CD8-positive, alpha-beta memory T cell (primary cell): ENCODE data around the gene SLCO2A1. TPM values are rescaled to one million over a fixed set of nuclear protein-coding genes. Genes with fewer than 3 reads are reported as not detected.

ENCODE experiments used
- CTCF ChIA-PET: fragments of 350-600 bp; sonication (Branson Sonifier 250); formaldehyde crosslinking; loops from one replicate; lab custom pipeline; 2021; ENCODE audit warnings: antibody characterized with exemption; lab: Charles Lee
- POLR2A ChIA-PET: fragments of 350-600 bp; sonication (Branson Sonifier 250); formaldehyde crosslinking; loops from one replicate; lab custom pipeline; 2021; ENCODE audit warnings: antibody characterized with exemption; lab: Charles Lee
- DNase-seq, 5 donors: peaks; one replicate each; pipeline versions ENCODE4 v3.0.0 to v3.0.0-alpha.2; 2020 to 2022; ENCODE audit warnings: mixed read lengths in 1 of 5
- H3K27ac ChIP-seq: one replicate; pipeline ENCODE4 v1.7.0; 2013; ENCODE audit warnings: low read depth, mild to moderate bottlenecking, low read length, moderate library complexity
- H3K27me3 ChIP-seq: 2 replicates; pipeline ENCODE4 v1.7.0; 2013; ENCODE audit warnings: low read length, mild to moderate bottlenecking; ENCODE audit not compliant: insufficient read depth, poor library complexity, severe bottlenecking
- H3K36me3 ChIP-seq: 2 replicates; pipeline ENCODE4 v1.7.0; 2013; ENCODE audit warnings: mild to moderate bottlenecking, low read length, moderate library complexity; ENCODE audit not compliant: insufficient read depth
- H3K4me1 ChIP-seq: 2 replicates; pipeline ENCODE4 v1.7.0; 2013; ENCODE audit warnings: mild to moderate bottlenecking, low read length, moderate library complexity; ENCODE audit not compliant: insufficient read depth
- H3K4me3 ChIP-seq: 2 replicates; pipeline ENCODE4 v1.7.0; 2013; ENCODE audit warnings: mild to moderate bottlenecking, low read length
- H3K9me3 ChIP-seq: 2 replicates; pipeline ENCODE4 v1.7.0; 2013; ENCODE audit warnings: mild to moderate bottlenecking, low read length
- H3K27ac Mint-ChIP-seq, 8 donors: one replicate each; pipeline ENCODE4 v1.8.0; 2020 to 2021; ENCODE audit warnings: mixed read lengths in 8 of 8, mild to moderate bottlenecking in 6 of 8, inconsistent platforms in 3 of 8, moderate library complexity in 3 of 8
- H3K27me3 Mint-ChIP-seq, 2 donors: one replicate each; pipeline ENCODE4 v1.8.0; 2020 to 2021; ENCODE audit warnings: mixed read lengths in 2 of 2, mild to moderate bottlenecking in 1 of 2, moderate library complexity in 1 of 2
- H3K36me3 Mint-ChIP-seq, 3 donors: one replicate each; pipeline ENCODE4 v1.8.0; 2020 to 2021; ENCODE audit warnings: mixed read lengths in 3 of 3, inconsistent platforms in 1 of 3, mild to moderate bottlenecking in 1 of 3
- H3K4me1 Mint-ChIP-seq, 3 donors: one replicate each; pipeline ENCODE4 v1.8.0; 2020 to 2021; ENCODE audit warnings: mixed read lengths in 3 of 3, inconsistent platforms in 1 of 3, mild to moderate bottlenecking in 1 of 3
- H3K4me3 Mint-ChIP-seq, 7 donors: one replicate each; pipeline ENCODE4 v1.8.0; 2020 to 2021; ENCODE audit warnings: mixed read lengths in 7 of 7, mild to moderate bottlenecking in 6 of 7, moderate library complexity in 4 of 7, inconsistent platforms in 2 of 7
- H3K9me3 Mint-ChIP-seq, 5 donors: one replicate each; pipeline ENCODE4 v1.8.0; 2020 to 2022; ENCODE audit warnings: mixed read lengths in 5 of 5, mild to moderate bottlenecking in 3 of 5, moderate library complexity in 2 of 5, inconsistent platforms in 1 of 5
- polyA plus RNA-seq: library from polyadenylated mRNA; unstranded; fragments of 300-500 nt; fragmentation: Illumina TruSeq; gene quantifications from one replicate; pipeline ENCODE4 v1.2.3, GENCODE V29; 2021
- total RNA-seq, 2 experiments: library from RNA; stranded (reverse); gene quantifications; one replicate each; pipeline ENCODE4 v1.2.3, GENCODE V29; 2021

Gene SLCO2A1
- total and polyA plus RNA-seq, 3 experiments from 2014 or later = not detected

DNA sequence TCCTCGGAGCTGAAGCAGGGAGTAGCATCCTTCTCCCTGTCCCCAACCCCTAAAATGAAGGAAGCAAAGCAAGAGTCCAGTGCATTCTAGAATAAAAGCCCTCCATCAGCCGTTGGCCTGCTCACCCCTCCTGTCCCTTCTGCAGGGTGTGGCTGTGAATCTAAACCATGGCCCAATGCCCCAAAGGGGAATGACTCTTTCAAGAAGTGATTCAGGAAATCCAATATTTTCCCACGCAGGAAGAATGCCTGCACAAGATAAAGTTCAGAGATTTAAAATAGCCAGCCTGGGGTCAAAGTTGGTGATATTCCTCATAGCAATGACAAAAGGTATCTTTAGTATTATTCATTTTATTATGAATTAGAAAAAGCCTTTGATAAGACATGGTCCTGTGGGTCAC, 38.5 kb downstream of the SLCO2A1 start:
- H3K9me3 ChIP-seq = no peaks in the 10 kb centered on the region
- H3K36me3 Mint-ChIP-seq = no peaks in the 10 kb centered on the region
- no peaks in the 10 kb centered on the region for H3K4me1 ChIP-seq
- H3K27me3 Mint-ChIP-seq = peaks cover 2 to 19% of the 10 kb centered on the region in 2 donors
- ChIA-PET POLR2A (no interaction called here), CTCF (no interaction called here)
- no peak overlapping the region for H3K27ac ChIP-seq
- no peak overlapping the region for H3K27ac Mint-ChIP-seq
- DNase-seq = no peak
- H3K36me3 ChIP-seq = no peaks in the 10 kb centered on the region
- H3K9me3 Mint-ChIP-seq = no peaks in the 10 kb centered on the region
- no peak overlapping the region for H3K4me3 ChIP-seq
- no peaks in the 10 kb centered on the region for H3K27me3 ChIP-seq
- H3K4me3 Mint-ChIP-seq = no peak overlapping the region
- no peaks in the 10 kb centered on the region for H3K4me1 Mint-ChIP-seq

DNA sequence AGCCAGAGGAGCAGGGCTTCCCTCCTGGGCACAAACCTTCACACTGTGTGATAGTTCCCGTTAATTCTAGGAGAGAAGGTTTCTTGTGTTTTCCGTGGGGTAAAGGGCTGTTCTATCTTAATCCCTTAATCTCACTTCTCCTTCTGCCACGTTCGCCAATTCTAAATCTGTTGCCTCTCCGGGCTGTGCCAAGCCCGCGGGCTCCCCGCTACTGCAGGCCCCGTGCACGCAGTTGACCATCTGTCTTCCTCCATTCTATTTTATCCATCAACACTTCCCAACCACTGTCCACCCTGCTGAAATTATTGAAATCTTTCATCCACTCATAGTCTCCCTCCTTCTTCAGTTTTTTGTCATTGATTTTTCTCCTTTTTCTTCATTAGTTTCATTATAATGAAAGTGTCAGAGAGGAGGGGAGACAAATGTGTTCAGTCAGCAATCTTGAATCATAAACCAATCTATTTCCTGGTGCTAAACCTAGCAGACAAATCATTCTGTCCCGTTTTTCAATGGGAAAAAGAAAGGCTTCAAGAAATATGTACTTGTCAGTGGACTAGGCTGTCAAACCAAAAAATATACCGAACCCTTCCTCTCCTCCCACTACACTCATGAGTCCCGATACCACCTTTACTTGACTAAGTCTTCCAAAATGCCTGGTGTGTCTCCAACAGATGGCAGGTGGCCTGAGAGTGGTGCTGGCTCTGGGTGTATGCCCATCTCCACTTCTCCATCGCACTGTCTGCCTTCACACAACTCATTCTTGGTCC, 39.6 kb downstream of the SLCO2A1 start:
- H3K4me3 Mint-ChIP-seq = no peak overlapping the region
- Histone ChIP-seq H3K27ac (no peak overlapping the region), H3K4me1 (no peaks in the 10 kb centered on the region)

DNA sequence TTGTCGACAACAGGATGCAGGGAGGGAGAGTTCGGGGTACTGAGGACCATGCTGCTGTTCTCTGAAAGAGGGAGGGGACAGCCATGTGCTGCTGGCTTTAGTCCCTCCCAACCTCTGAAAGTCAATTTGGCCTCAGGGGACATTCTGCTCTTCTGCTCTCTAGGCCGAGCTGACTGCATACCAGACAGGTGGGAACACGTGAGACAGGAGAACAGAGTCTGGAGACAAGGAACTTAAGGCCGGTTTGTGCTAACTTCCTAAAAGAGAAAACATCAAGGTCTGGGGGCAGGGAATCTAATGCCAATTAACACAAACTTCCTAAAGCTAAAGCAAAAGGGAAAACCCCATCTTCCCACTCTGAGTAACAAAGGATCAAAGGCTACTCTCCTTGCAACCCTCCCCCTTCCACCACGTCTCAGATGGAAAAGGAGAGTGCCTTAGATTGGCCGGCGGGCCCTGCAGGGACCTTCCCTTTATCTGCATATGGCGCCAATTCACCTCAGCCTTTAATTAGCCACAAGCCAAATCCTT, 41.0 kb downstream of the SLCO2A1 start:
- no peak for DNase-seq
- H3K27ac Mint-ChIP-seq = no peak overlapping the region
- Histone ChIP-seq H3K36me3 (no peaks in the 10 kb centered on the region), H3K4me1 (no peaks in the 10 kb centered on the region), H3K27ac (no peak overlapping the region), H3K4me3 (no peak overlapping the region), H3K27me3 (no peaks in the 10 kb centered on the region), H3K9me3 (no peaks in the 10 kb centered on the region)
- CTCF ChIA-PET = no interaction called here
- H3K4me3 Mint-ChIP-seq = no peak overlapping the region
- peaks cover 4 to 14% of the 10 kb centered on the region in 2 donors for H3K27me3 Mint-ChIP-seq
- POLR2A ChIA-PET = no interaction called here
- H3K9me3 Mint-ChIP-seq = no peaks in the 10 kb centered on the region
- no peaks in the 10 kb centered on the region for H3K4me1 Mint-ChIP-seq
- H3K36me3 Mint-ChIP-seq = no peaks in the 10 kb centered on the region

More for the DNA sequence above, 39.6 kb downstream of the SLCO2A1 start:
- Mint-ChIP-seq H3K36me3 (no peaks in the 10 kb centered on the region), H3K9me3 (no peaks in the 10 kb centered on the region), H3K4me1 (no peaks in the 10 kb centered on the region), H3K27ac (no peak overlapping the region), H3K27me3 (peaks cover 4 to 21% of the 10 kb centered on the region in 2 donors)
- CTCF ChIA-PET = no interaction called here
- no peak for DNase-seq
- Histone ChIP-seq H3K36me3 (no peaks in the 10 kb centered on the region), H3K4me3 (no peak overlapping the region), H3K27me3 (no peaks in the 10 kb centered on the region), H3K9me3 (no peaks in the 10 kb centered on the region)
- POLR2A ChIA-PET = no interaction called here

DNA sequence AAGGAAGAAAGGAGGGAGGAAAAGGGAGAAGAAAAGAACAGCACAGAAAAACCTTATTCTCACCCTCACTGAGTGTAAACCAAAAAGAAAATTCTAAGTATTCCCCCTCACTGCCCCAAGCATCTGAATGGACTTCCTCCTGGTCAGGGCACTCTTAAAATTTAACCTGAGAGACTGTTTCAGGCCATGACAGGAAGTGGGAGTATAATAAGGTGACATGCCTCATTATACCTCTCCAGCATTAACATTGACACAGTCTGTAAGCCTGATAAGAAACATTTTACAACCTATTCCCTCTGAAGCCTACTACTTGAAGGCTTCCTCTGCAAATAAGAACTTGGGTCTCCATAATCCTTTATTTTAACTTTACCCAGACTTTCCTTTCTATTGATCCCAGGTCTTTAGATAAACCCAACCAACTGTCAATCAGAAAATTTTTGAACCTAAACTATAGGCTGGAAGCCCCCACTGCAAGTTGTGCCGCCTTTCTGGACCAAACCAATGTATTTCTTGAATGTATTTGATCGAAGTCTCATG, 41.7 kb downstream of the SLCO2A1 start:
- no peaks in the 10 kb centered on the region for H3K9me3 Mint-ChIP-seq
- no peak overlapping the region for H3K27ac Mint-ChIP-seq
- Histone ChIP-seq H3K27me3 (no peaks in the 10 kb centered on the region), H3K36me3 (no peaks in the 10 kb centered on the region), H3K4me1 (no peaks in the 10 kb centered on the region), H3K9me3 (no peaks in the 10 kb centered on the region), H3K4me3 (no peak overlapping the region), H3K27ac (no peak overlapping the region)
- ChIA-PET POLR2A (no interaction called here), CTCF (no interaction called here)
- DNase-seq = no peak
- H3K27me3 Mint-ChIP-seq = peaks cover 4 to 14% of the 10 kb centered on the region in 2 donors
- no peaks in the 10 kb centered on the region for H3K36me3 Mint-ChIP-seq
- H3K4me3 Mint-ChIP-seq = no peak overlapping the region
- no peaks in the 10 kb centered on the region for H3K4me1 Mint-ChIP-seq

DNA sequence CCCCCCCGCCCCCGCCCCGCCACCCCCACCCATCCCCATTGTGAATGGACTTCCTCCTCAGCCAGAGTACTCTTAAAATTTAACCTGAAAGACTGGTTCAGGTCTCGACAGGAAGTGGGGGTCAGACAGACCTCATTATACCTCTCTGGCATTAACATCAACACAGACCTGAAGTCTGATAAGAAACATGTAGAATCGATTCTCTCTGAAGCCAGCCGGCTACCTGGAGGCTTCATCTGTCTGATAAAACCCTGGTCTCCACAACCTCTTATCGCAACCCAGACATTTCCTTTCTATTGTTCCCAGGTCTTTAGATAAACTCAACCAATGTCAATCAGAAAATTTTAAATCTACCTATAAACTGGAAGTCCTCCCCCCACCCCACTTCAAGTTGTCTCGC, 42.6 kb downstream of the SLCO2A1 start:
- Histone ChIP-seq H3K27ac (no peak overlapping the region), H3K9me3 (no peaks in the 10 kb centered on the region), H3K4me3 (no peak overlapping the region), H3K27me3 (no peaks in the 10 kb centered on the region), H3K36me3 (no peaks in the 10 kb centered on the region), H3K4me1 (no peaks in the 10 kb centered on the region)
- H3K9me3 Mint-ChIP-seq = no peaks in the 10 kb centered on the region
- H3K27ac Mint-ChIP-seq = peak overlapping the region in 1 of 8 donors; percentile 92
- ChIA-PET CTCF (no interaction called here), POLR2A (no interaction called here)
- no peak overlapping the region for H3K4me3 Mint-ChIP-seq
- no peaks in the 10 kb centered on the region for H3K4me1 Mint-ChIP-seq
- H3K36me3 Mint-ChIP-seq = no peaks in the 10 kb centered on the region
- DNase-seq = no peak
- peaks cover 4 to 19% of the 10 kb centered on the region in 2 donors for H3K27me3 Mint-ChIP-seq

DNA sequence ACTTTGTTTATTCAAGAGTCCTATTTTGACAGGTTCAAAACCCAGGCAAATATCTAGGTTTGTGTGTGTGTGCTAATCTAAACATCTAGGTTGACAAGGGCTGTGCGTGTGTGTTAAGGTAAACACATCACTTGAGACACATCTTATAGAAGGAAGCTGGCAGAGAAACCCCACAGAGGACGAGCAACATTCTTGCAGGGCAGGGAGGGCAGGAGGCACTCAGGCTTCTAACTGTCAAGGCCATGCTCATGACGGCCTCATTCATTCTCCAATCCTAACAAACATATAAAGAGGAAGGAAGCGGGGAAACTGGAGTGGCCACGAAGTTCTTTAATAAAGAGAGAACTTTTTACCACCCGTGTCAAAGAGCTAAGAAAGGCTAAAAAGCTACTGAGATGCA, 43.4 kb downstream of the SLCO2A1 start:
- Mint-ChIP-seq H3K27me3 (peaks cover 4 to 19% of the 10 kb centered on the region in 2 donors), H3K4me1 (no peaks in the 10 kb centered on the region), H3K27ac (no peak overlapping the region), H3K9me3 (no peaks in the 10 kb centered on the region), H3K4me3 (no peak overlapping the region), H3K36me3 (no peaks in the 10 kb centered on the region)
- Histone ChIP-seq H3K4me1 (no peaks in the 10 kb centered on the region), H3K9me3 (no peaks in the 10 kb centered on the region), H3K4me3 (no peak overlapping the region), H3K27me3 (no peaks in the 10 kb centered on the region), H3K27ac (no peak overlapping the region), H3K36me3 (no peaks in the 10 kb centered on the region)
- DNase-seq = no peak
- POLR2A ChIA-PET = no interaction called here
- CTCF ChIA-PET = no interaction called here

DNA sequence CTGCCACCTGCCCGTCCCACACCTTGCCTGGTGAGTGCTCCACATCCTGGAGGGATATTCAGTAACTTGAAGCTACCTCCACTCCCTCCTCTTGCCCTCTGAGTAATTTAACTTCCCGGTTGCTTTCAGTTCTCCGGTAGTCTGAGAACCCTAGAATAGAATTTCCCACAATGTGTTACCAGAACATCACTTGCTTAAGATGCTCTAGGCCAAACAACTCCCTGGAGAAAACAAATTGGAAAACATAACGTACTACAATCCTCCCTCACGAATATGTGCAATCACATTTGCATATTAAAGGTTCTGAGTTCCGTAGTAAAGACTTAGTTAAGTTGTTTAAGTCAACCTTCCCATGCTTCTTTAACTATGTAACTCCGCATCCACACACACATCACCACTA, 44.8 kb downstream of the SLCO2A1 start:
- H3K4me3 Mint-ChIP-seq = no peak overlapping the region
- Histone ChIP-seq H3K4me1 (no peaks in the 10 kb centered on the region), H3K27me3 (no peaks in the 10 kb centered on the region), H3K36me3 (no peaks in the 10 kb centered on the region), H3K4me3 (no peak overlapping the region), H3K27ac (no peak overlapping the region), H3K9me3 (no peaks in the 10 kb centered on the region)
- H3K27me3 Mint-ChIP-seq = peaks cover 3 to 16% of the 10 kb centered on the region in 2 donors
- no peaks in the 10 kb centered on the region for H3K9me3 Mint-ChIP-seq
- no peak overlapping the region for H3K27ac Mint-ChIP-seq
- no peak for DNase-seq
- no peaks in the 10 kb centered on the region for H3K36me3 Mint-ChIP-seq
- POLR2A ChIA-PET = no interaction called here
- no peaks in the 10 kb centered on the region for H3K4me1 Mint-ChIP-seq
- CTCF ChIA-PET = interaction anchor here (0.6 kb wide), 1 partner anchor 1224 kb away, joined by 3 read pairs; no protein-coding TSS in a partner anchor
